ENCODE measurements around the gene SMG9. TPM values are rescaled to one million over a fixed set of nuclear protein-coding genes. Genes with fewer than 3 reads are reported as not detected.

The SMG9 gene
- total RNA-seq, 4 donors from 2014 or later: 7.5 to 25.6 (median 22.3) TPM

- intact Hi-C loops (cut with DNase I): no loop called here
- no peak for DNase-seq (ENCODE audit: extremely low spot score)
- H3K9me3 ChIP-seq: no peaks in the 10 kb centered on the region
- H3K27me3 ChIP-seq: no peaks in the 10 kb centered on the region
- no peak overlapping the region for H3K27ac ChIP-seq (replicated peaks in 1 of 4)
- H3K4me3 ChIP-seq: no peak overlapping the region
- TF ChIP-seq EP300 (IDR thresholded peaks at IDR 0.05) (no peak), POLR2AphosphoS5 (IDR thresholded peaks at IDR 0.05) (no peak), POLR2A (IDR thresholded peaks at IDR 0.05; ENCODE audit: low read depth) (no peak), CTCF (IDR thresholded peaks at IDR 0.05) (no peak)
- WGBS: 80% methylated on average over 4 of the region's 4 CpGs
- peaks cover 9 to 26% (median 22%) of the 10 kb centered on the region in 4 donors for H3K4me1 ChIP-seq
- peaks cover 27 to 80% (median 73%) of the 10 kb centered on the region in 4 donors for H3K36me3 ChIP-seq
Observed at GRCh38 chr19:43748685-43749084, 6.1 kb downstream of the SMG9 start.

GRCh38 chr19:43748205-43748594, 6.6 kb downstream of the SMG9 start:
- H3K27ac ChIP-seq (replicated peaks in 1 of 4): no peak overlapping the region
- no peaks in the 10 kb centered on the region for H3K27me3 ChIP-seq
- peaks cover 27 to 85% (median 78%) of the 10 kb centered on the region in 4 donors for H3K36me3 ChIP-seq
- TF ChIP-seq CTCF (IDR thresholded peaks at IDR 0.05) (no peak), POLR2A (IDR thresholded peaks at IDR 0.05; ENCODE audit: low read depth) (no peak), POLR2AphosphoS5 (IDR thresholded peaks at IDR 0.05) (no peak), EP300 (IDR thresholded peaks at IDR 0.05) (no peak)
- no peak for DNase-seq (ENCODE audit: extremely low spot score)
- H3K4me1 ChIP-seq: peaks cover 4 to 21% (median 20%) of the 10 kb centered on the region in 4 donors
- intact Hi-C loops (cut with DNase I): no loop called here
- no peak overlapping the region for H3K4me3 ChIP-seq
- WGBS: 96% methylated on average over 4 of the region's 4 CpGs
- H3K9me3 ChIP-seq: no peaks in the 10 kb centered on the region

- intact Hi-C loops (cut with DNase I): no loop called here
- 90% methylated on average over 13 of the region's 16 CpGs for WGBS
- Histone ChIP-seq H3K36me3 (peaks cover 27 to 90% (median 83%) of the 10 kb centered on the region in 4 donors), H3K27me3 (no peaks in the 10 kb centered on the region), H3K4me1 (peaks cover 0 to 20% (median 16%) of the 10 kb centered on the region in 4 donors), H3K9me3 (no peaks in the 10 kb centered on the region), H3K27ac (replicated peaks in 1 of 4) (no peak overlapping the region), H3K4me3 (no peak overlapping the region)
- TF ChIP-seq POLR2A (IDR thresholded peaks at IDR 0.05; ENCODE audit: low read depth): no peak
- no peak for TF ChIP-seq EP300 (IDR thresholded peaks at IDR 0.05)
- TF ChIP-seq POLR2AphosphoS5 (IDR thresholded peaks at IDR 0.05): no peak
- no peak for TF ChIP-seq CTCF (IDR thresholded peaks at IDR 0.05)
- no peak for DNase-seq (ENCODE audit: extremely low spot score)
Observed at GRCh38 chr19:43747557-43748204, 7.1 kb downstream of the SMG9 start.

GRCh38 chr19:43743059-43743458, 11.7 kb downstream of the SMG9 start:
- no peaks in the 10 kb centered on the region for H3K9me3 ChIP-seq
- peaks cover 23 to 97% (median 94%) of the 10 kb centered on the region in 4 donors for H3K36me3 ChIP-seq
- H3K4me3 ChIP-seq: no peak overlapping the region
- H3K4me1 ChIP-seq: peaks cover 0 to 14% (median 10%) of the 10 kb centered on the region in 4 donors
- no peak overlapping the region for H3K27ac ChIP-seq (replicated peaks in 1 of 4)
- WGBS: 79% methylated on average over 3 of the region's 3 CpGs
- H3K27me3 ChIP-seq: no peaks in the 10 kb centered on the region
- no peak for DNase-seq (ENCODE audit: extremely low spot score)
- intact Hi-C loops (cut with DNase I): no loop called here
- no peak for TF ChIP-seq POLR2A (IDR thresholded peaks at IDR 0.05; ENCODE audit: low read depth)
- no peak for TF ChIP-seq POLR2AphosphoS5 (IDR thresholded peaks at IDR 0.05)
- TF ChIP-seq CTCF (IDR thresholded peaks at IDR 0.05): no peak
- no peak for TF ChIP-seq EP300 (IDR thresholded peaks at IDR 0.05)
